NCI-H2081 treated with DMSO at 0.1 percent for 48 hours (cell line): ENCODE measurements around the gene HOXB1.
"Not testable (repeated sequence)": the region's sequence is repeated elsewhere in the genome, so short reads cannot be mapped to it uniquely, and the experiment has no call there.

Experiments used
- DNase-seq: peaks from one replicate; lab custom pipeline; 2025; lab: John Stamatoyannopoulos, UW

HOXB1 gene

GRCh38 chr17:48519427-48519826 is 11.4 kb downstream of the HOXB1 start:
- DNase-seq: no peak

- DNase-seq: no peak
Measured at GRCh38 chr17:48517478-48517877, 13.3 kb downstream of the HOXB1 start.

- no peak for DNase-seq
Measured at GRCh38 chr17:48515925-48516900, 14.6 kb downstream of the HOXB1 start.

- DNase-seq: no peak
Measured at GRCh38 chr17:48514477-48514876, 16.3 kb downstream of the HOXB1 start.

DNA sequence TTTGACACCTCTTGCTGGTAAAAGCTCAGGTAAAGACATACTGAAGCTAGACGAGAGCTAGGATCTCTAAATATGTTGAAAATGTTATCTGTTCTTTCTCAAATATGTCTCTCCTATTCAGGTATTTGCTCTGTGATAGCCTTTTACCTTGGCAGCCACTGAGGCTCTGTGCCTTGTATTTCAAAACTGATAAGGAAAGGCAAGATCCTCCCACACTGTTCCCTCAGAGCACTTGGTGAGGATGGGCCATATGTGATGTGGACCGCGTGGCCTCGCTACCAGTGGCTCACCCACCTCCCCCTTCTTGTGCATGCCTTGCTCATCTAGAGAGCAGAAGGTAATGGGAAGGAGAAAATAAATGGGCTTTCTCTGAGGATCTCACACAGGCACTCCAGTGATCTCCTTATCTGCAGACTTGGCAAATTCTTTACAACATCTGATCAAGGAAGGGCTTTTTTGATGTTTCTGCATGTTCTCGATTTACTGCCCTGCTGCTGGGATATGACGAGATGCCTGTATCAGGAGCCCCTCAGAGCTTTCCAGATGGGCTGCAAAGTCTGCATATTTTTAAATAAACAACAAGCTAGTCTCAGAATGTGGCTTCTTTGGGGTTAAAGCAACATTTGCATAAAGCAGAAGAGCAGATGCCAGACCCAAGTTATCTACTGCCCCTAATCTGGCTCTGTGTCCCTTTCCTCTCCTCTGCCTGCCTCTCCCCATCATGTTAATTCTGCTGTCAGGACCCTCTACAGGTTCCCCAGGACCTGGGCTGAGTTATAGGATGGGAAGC is 16.9 kb downstream of the HOXB1 start:
- DNase-seq: no peak

- DNase-seq: no peak
Measured at GRCh38 chr17:48513097-48513496, 17.7 kb downstream of the HOXB1 start.

DNA sequence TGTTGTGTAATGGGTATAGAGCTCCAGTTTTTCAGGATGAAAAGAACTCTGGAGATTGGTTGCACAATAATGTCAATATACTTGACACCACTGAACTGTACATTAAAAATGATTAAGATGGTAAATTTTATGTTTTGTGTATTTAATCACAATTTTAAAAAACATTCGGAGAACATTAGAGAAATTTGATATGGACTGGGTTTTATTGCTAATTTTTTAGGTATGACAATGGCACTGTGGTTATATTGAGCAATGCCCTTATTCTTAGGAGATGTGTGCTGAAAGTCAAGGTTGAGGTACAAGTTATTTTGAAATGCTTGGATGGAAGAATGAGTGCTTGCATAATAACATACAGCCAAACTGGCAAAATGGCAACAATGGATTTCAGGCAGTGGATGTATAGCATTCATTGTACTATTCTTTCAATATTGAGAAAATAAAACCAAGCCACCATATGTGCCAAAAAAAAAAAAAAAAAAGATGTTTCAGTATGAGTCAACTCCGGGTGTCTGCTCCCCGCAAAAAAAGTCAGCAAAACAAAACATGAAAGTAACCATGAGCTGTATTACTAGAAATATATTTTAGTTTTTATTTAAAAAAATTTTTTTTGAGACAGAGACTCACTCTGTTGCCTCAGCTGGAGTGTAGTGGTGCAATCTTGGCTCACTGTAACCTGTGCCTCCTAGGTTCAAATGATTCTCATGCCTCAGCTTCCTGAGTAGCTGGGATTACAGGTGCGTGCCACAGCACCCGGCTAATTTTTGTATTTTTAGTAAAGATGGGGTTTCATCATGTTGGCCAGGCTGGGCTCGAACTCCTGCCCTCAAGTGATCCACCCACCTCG is 19.8 kb downstream of the HOXB1 start:
- DNase-seq: no peak

DNA sequence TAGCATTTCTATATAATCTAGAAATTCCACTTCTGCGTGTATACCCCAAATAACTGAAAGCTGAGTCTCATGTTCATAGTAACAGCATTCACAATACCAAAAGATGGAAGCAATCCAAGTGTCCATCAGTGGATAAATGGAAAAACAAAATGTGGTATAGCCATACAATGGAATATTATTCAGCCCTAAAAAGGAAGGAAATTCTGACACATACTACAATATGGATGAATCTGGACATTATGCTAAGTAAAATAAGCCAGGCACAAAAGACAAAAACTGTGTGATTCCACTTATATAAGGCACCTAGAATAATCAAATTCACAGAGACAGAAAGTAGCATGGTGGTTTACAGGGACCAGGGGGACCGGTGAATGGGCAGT is 20.4 kb downstream of the HOXB1 start:
- no peak for DNase-seq

DNA sequence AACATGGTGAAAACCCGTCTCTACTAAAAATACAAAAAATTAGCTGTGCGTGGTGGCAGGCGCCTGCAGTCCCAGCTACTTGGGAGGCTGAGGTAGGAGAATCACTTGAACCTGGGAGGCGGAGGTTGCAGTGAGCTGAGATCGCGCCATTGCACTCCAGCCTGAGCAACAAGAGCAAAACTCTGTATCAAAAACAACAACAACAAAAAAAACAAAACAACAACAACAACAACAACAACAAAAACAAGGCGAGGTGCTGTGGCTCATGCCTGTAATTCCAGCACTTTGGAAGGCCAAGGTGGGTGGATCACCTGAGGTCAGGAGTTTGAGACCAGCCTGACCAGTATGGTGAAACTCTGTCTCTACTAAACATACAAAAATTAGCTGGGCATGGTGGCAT is 21.1 kb downstream of the HOXB1 start:
- not testable (repeated sequence) for DNase-seq

- DNase-seq: no peak
Measured at GRCh38 chr17:48506246-48506645, 24.6 kb downstream of the HOXB1 start.

GRCh38 chr17:48505788-48506187 is 25.0 kb downstream of the HOXB1 start:
- peak; percentile 95 for DNase-seq

DNA sequence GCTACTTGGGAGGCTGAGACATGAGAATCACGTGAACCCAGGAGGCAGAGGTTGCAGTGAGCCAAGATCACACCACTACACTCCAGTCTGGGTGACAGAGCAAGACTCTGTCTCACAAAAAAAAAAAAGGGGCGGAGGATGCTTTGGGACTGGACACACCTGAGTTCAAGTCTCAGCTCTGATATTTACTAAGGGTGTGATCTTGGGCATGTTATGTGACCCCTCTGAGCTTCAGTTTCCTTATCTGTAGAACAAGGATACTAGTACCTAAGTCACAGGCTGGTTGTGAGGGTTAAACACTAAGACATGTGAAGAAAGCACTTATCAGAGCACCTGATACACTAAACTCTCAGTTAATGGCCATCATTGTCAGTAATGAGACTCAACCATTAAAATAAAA is 25.9 kb downstream of the HOXB1 start:
- no peak for DNase-seq

DNA sequence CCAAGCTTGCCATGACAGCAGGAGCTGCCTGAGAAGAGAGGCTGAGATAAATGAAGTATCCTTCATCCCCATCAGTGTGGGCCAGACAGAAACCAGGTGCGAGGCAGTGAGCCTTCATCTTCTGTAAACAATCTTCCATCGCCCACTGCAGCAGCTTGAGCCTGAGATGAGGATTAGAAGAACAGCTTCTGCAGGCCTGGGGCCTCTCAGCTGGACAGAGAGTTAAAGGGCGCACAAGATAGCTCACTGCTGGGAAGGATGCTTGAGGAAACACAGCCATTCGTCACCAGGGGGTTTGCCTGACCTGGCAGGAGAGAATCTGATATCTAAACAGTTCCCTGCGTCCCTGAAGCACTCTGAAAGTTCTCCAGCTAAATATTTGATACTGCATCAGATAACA is 27.1 kb downstream of the HOXB1 start:
- no peak for DNase-seq

- DNase-seq: no peak
Measured at GRCh38 chr17:48502901-48503300, 27.9 kb downstream of the HOXB1 start.

DNA sequence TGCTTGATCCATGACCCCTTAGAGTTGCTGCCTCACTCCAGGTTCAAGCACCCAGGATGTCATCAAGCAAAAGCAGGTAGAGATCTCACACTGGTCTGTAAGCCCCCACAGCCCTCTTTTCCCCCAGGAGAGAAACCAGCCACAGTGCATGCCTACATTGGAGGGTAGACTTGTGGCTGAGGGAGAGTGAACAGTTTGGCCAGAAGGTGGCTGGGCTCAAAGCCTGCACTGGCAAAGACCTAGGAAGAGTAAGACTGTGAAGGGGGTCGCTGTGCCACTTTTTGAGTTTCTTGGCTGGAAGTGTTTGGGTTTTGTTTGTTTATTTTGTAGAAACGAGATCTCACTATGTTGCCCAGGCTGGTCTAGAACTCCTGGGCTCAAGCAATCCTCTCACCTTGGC is 28.5 kb downstream of the HOXB1 start:
- no peak for DNase-seq

DNA sequence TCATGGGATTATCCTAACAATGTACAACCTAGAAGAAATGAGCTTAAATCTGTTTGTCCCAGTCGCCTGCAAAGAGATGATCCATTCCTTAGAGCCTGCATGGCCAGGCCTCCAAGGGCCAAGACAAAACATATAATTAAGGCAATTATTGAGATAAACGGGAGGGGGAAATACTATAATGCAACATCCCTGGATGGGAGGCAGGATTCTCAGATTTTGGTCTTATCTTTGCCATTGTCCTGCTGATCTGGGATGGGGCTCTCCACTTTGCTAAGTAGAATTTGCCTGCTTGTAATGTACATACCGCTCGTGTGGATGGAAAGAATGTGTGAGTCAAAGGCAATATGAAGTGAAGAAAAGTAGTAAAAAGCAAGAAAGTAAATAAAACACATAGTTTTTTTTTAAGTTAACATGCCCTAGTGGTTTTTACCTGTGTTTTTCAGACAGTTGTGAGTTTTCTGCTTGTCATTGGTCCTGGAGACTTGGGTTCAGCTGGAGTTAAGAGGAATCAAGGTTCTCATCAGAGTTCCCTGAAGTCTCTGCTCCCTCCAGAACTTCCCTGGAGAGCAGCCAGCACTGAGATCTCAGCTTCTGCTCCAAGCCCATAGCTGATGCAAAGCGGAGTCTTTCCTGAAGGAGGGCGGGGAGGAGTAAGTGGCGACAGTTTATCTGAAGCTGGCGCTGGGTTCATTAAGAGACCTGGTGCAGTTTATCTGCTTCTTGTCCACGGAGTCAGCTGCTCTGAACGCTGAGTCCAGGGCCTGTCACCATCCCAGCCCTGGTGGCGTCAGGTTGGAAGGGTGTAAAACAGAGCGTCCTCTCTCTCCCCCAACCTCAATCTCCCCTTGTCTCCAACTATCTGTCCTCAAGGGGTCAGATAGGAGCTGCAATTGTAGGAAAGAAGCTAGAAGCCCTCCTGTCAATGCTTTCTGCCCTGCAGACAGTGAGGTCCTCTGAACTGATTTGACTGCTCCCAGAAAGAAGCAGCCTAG is 30.1 kb downstream of the HOXB1 start:
- no peak for DNase-seq

- no peak for DNase-seq
Measured at GRCh38 chr17:48499735-48500434, 30.9 kb downstream of the HOXB1 start.

DNA sequence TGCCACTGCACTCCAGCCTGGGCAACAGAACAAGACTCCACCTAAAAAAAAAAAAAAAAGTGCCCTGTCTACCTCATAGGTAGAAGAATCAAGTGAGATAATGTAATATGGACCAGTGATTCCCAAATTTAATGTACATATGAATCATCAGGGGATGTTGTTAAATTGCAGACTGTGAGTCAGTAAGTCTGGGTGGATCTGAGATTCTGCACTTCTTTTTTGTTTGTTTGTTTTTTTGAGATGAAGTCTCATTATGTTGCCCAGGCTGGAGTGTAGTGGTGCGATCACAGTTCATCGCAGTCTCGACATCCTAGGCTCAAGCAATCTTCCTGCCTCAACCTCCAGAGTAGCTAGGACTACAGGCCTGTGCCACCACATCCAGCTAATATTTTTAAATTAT is 31.6 kb downstream of the HOXB1 start:
- no peak for DNase-seq

DNA sequence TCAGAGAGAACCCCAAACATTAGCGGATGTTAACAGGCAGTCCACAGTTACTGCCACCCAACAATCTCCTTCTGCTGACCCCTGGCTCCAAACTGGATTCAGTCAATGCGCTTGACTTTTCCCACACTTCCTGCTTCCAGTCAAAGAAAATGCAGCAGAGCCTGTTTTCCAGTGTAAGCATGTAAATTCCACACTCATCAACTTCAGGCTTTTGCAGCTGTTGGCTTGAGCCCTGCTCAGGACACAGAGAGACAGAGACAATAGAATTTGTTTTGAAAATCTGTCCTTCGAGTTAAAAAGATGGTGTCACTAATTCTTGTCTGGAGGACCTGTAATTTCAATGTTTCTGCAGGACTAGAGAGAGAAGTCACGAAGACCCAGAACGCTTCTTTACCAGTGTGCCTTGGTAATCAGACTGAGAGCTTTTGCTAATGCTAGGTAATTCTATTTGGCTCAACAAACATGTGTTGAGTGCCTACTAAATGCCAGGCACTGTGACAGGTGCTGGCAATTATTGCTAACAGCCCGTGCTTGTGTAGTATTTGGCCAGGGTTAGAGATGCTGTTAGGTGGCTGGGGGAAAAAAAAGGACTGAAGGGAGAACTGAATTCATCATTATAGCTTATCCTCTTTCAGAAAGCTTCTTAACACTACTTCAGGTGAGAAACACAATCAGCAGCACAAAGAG is 32.5 kb downstream of the HOXB1 start:
- peak; percentile 71 for DNase-seq

- DNase-seq: no peak
Measured at GRCh38 chr17:48497103-48497502, 33.7 kb downstream of the HOXB1 start.
